GM12892 (cell line): ENCODE results near the gene SCT.

Source experiments
- DNase-seq: peaks from one replicate; pipeline ENCODE4 v3.0.0; 2011; ENCODE audit not compliant: insufficient read length
- FAIRE-seq: peaks from 2 replicates; lab custom pipeline; 2011; peaks lifted over from hg19 to GRCh38; lab: Jason Lieb, UNC
- POLR2A ChIP-seq: IDR thresholded peaks from 2 replicates; pipeline ENCODE4 v1.6.1; 2011; ENCODE audit warnings: low read depth, low read length, control low read depth
- POLR2AphosphoS5 ChIP-seq: IDR thresholded peaks from 2 replicates; pipeline ENCODE4 v1.6.1; 2011; ENCODE audit warnings: low read depth, low read length, control low read depth
- TAF1 ChIP-seq: IDR thresholded peaks from 2 replicates; pipeline ENCODE4 v1.6.1; 2011; ENCODE audit warnings: low read depth, mild to moderate bottlenecking, control low read depth, low read length, borderline replicate concordance

The SCT gene

GRCh38 chr11:584287-584686 is 42.7 kb downstream of the SCT start:
- TF ChIP-seq POLR2AphosphoS5 (no peak), TAF1 (no peak), POLR2A (no peak)
- FAIRE-seq (no peak), DNase-seq (no peak)

DNA sequence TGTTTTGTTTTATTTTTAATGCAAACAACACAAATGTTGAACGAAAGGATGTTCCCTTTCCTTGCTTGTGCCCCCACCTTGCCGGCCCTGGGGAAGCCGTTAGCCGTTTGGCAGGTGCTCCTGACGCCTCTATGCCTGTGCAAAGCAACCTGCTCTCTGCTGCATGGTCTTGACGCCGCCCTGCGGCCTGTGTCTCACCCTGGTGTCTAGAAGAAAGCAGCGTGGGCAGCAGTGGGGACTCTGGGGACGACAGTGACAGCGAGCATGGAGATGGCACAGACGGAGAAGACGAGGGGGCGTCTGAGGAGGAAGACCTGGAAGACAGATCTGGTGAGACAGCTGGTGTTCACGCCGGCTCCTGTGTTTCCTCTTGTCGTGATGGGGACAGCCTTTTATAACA is 45.2 kb downstream of the SCT start:
- TF ChIP-seq TAF1 (no peak), POLR2A (no peak), POLR2AphosphoS5 (no peak)
- FAIRE-seq (no peak), DNase-seq (no peak)

GRCh38 chr11:581342-581741 is 45.6 kb downstream of the SCT start:
- no peak for DNase-seq
- TF ChIP-seq POLR2A (no peak), TAF1 (no peak), POLR2AphosphoS5 (no peak)
- FAIRE-seq: no peak

- DNase-seq: no peak
- no peak for TF ChIP-seq POLR2A
- no peak for TF ChIP-seq TAF1
- no peak for TF ChIP-seq POLR2AphosphoS5
- peak; percentile 38 for FAIRE-seq
Measured at GRCh38 chr11:579830-580601, 47.0 kb downstream of the SCT start.

DNA sequence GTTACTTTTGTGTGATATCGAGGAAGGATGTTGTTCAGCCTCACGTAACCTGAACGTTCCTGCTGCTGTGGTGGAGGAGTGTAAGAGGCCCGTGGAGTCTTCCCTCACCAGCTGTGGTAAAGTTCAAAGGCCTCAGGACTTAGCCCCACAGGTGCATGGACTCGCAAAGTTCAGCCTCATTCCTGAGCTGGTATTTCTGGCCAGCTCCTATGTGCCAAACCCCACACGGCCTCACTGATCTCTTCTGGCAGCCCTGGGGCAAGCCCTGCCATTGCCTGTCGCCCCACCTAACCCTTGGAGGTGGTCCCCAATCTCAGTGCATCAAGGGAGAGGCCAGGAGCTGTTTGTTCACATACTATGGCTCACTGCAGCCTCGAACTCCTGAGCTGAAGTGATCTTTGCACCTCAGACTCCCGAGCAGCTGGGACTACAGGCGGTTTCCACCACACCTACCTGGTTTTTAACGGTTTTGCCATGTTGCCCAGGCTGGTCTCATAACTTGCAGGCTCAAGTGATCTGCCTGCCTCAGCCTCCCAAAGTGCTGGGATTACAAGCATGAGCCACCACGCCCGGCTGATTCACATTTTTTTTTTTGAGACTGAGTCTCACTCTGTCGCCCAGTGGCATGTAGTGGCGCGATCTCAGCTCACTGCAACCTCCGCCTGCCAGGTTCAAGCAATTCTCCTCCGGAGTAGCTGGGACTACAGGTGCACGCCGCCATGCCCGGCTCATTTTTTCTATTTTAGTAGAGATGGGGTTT is 48.5 kb downstream of the SCT start:
- no peak for FAIRE-seq
- TF ChIP-seq POLR2AphosphoS5 (no peak), POLR2A (no peak), TAF1 (no peak)
- no peak for DNase-seq

- no peak for DNase-seq
Measured at GRCh38 chr11:577611-577894, 49.4 kb downstream of the SCT start.

GRCh38 chr11:576811-577610 is 50.0 kb downstream of the SCT start:
- TF ChIP-seq TAF1 (no peak), POLR2AphosphoS5 (no peak), POLR2A (no peak)
- DNase-seq (no peak), FAIRE-seq (peak; percentile 74)

More at GRCh38 chr11:577611-577894, 49.4 kb downstream of the SCT start:
- no peak for FAIRE-seq
- TF ChIP-seq TAF1: no peak
- no peak for TF ChIP-seq POLR2AphosphoS5
- TF ChIP-seq POLR2A: no peak
